ENCODE data around the gene CFAP20.

The CFAP20 gene

DNA sequence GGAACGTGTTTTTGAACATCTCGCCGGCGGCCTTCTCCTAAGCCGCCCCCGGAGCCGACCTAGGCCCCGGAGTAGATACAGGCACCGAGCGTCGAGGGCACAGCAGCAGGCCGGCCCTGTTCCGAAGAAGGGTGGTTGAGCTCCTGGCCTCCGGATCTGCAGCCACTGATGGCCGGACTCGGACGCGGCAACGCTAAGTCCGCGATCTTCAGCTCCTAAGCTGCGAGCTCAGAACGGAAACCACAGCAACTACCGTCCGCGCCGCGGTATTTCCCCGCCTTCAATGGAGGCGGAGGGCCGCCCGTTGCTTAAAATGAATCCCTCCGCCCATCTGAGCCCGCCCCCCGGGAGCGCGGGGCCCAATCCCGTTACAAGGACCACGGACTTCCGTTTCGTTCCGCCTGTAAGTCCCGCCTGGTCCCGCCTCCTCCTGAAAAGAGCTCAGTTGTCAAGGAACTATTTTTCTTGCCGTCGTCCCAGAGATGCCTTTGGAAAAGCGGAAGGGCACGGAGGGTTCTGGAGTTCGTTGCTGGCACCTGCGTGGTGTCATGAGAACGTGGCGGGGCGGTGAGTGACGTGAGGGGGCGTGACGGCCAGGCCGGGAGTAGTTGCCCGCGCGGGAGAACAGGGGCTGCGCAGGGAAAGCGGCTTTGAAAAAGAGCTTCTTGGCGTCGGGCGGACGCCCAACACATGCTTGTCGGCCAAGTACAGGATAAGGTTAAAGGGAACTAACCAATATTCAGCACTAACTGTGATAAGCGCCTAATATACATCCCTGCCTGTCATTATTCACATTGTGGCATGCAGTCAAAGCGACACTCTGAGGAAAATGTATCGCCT lies at the start of gene CFAP20:
Gene CFAP20, minus strand, starts transcription at position 285 of the 840 bp plus-strand sequence. Its CDS starts 266 bp downstream, at position 19.
- DNase-seq: peak; percentile 98

DNA sequence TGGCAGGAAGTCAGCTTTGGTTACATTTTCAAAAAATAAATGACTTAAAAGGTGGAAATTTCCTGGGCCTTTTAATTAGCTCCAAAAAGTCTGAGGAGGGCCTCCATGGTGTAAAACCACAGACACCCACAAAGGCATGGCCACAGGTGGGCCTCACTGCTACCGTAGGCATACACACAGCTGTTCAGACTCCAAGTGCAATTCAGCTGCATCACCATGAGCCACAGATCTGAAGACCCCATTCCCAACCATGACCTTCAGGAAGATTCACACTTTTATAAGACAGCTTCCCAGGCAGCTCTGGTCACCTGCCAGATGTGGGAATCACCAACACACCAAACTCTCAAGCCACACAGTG lies 48.2 kb upstream of the CFAP20 start:
- no peak for DNase-seq

DNA sequence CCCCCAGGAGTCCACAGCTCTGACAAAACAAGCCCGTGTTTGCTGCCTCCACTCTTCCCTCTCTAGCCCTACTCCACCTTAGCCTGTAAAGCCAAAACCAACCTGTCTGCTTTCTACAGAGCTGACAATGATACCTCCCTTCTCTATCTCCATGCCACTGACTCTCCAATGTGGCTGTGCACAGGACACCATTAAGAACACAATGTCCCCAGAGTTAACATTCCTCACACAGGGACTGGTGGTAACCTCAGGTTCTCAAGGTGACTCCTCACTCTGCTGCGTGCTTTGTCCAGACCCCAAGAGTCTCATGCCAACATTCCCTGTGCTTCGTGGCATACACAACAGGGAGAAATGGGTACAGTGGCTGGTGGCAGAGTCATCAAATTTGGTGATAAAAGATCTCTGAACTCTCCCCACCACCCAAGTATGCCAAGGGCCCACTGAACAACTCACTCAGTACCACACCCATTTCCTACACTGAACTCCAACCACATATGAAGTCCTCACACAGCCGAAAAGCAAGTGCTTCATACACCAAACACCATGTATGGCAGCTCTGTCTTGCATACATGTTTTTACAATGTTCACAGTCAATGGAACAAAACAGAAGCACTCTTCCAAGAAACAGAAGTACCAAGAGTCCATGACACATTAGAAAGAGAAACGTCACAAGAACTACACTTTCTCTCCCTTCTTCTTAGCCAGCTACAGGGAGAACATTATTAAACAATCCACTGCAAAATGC lies 47.6 kb upstream of the CFAP20 start:
- DNase-seq: no peak

DNA sequence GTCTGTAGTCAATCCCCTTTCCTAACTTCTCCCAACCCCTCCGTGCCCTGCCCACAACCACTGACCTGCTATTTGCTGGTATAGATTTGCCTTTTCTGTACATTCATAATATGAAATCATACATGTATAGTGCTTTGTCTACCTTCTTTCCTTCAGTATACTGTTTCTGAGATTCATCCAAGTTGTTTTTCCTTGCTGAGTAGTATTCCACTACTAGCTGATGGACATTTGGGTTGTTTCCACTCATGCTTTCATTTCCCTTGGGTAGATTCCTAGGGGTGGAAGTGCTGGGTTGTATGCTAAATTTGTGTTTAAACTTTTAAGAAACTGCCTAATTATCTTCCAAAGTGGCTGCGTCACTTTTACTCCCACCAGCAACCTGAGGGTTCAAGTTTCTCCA lies 41.0 kb upstream of the CFAP20 start:
- no peak for DNase-seq

DNA sequence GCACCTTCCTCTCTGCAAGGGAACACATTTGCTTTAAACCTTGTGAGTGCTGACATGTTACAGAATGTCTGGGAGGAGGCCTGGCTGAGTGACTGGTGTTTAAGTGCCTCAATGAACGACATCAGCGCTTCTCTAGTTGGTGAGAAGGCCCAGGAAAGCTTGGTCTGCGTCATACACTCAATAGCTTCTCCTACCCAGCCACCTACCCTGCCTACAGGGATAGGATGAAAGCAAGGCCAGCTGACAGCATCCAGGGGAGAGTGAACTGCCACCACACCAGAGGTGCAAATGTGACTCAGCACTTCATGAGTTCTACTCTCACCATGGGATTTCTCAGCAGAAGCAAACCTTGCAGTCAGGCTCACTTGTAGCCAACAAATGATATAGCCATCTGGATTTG lies 31.7 kb upstream of the CFAP20 start:
- no peak for DNase-seq

DNA sequence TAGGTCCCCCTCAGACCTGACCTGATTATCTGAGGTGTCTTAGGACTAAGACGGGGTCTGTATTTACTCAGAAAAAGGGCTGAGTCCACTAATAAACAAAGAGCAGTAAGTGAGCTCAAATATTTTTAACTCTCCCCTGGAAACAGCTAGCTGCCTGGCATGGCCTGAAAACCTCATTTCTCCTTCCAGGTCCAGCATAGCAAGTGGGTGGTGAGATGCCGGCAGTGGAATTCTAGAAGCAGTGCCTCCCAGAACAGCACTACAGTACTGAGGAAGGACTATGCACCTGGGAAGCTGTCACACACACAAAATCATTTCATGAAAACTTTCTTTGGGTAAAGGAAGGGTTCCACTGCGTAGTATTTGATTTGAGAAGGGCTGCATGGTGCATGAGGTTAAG lies 29.5 kb upstream of the CFAP20 start:
- no peak for DNase-seq

DNA sequence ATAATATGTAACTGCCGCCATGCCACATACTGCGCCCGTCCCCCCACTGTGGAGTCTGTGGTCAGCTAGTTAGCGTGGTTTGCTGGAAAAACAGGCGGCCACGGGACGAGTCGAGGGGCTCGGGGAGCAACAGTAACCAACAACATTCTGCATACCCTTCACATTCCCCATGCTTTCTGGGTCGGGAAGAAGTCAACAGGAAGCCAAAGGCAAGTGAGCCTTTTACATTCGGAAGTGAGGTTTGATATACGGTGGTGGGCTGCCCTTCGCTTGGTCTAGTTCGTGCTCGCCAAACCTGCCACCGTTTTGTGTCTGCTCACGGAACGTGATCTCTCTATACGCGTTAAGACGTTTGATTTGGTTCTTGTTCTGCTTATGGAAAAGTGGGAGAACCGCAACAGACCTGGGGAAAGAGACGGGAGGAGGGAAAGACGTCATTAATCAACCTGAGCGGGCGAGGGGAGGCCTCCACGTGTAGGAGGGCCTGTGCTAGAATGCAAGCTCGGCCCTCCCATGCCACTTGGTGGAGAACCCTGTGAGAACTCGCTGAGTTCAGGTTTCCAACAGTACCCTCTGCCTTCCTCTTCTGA lies 28.9 kb upstream of the CFAP20 start:
- no peak for DNase-seq

DNA sequence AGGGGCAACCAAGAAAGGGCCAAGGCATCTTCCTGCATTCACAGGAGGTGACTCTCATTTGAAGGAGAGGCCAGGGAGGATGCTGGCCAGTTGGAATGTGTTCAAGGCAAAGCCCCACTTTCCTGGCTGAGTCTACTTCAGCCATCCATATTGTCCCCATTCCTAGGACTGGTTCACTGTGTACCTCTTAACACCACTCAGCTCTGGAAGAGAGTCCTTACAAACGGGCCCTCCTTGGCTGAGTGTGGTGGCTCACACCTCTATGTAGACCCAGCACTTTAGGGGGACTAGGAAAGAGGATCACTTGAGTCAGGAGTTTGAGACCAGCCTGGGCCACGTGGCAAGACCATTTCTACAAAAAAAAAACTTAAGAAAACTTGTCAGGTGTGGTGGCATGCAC lies 28.1 kb upstream of the CFAP20 start:
- DNase-seq: no peak

DNA sequence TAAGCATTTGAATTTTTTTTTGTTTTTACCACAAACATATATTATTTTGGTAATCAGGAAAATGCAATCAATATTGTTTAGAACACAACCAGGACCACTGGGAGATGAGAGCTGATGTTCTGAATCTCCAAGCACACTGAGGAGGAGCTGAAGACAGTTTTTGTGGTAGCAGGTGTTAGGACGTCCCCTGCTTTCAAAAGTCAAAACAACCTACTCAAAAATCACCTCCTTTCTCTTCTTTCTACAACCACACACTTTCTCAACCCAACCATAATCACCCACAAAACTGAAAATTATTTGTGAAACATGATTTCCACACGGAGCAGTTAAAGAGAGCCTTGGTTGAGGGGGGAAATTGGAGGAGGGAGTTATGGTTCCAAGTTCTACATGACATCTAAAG lies 26.7 kb upstream of the CFAP20 start:
- DNase-seq: no peak

DNA sequence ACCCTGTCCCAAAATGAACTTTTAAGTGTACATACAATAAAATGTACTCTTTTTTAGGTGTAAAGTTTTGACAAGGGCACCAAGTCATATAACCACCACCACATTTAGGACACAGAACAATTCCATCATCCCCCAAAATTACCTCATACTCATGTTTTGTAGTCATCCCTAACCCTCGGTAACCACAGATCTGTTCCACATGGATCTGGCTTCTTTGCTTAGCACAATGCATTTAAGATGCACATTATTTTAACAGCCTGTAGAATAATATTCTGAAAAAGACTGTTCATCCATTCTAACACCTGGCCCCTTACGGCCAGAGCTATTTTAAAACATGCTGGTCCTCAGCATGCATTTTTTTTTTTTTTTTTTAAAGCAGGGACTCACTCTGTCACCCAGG lies 25.2 kb upstream of the CFAP20 start:
- DNase-seq: no peak

DNA sequence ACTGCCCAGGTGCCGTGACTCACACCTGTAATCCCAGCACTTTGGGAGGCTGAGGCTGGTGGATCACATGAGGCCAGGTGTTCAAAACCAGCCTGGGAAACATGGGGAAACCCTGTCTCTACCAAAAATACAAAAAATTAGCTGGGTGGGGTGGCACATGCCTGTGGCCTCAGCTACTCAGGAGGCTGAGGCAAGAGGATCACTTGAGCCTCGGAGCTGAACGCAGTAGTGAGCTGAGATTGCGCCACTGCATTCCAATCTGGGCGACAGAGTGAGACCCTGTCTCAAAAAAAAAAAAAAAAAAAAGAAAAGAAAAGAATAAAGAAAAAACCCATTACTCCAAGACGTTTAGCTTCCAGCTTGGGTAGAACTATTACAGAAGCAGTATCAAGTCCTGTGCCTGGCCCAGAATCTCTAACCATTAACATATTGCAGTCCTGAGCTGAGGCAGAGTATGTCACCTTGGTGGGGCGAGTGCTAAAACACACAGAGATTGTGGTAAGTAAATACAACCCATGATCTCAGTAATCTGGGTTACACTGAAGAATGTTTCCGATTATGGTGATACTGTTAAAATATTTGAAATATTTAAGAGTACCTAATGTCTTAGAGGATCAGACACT lies 23.2 kb upstream of the CFAP20 start:
- no peak for DNase-seq

DNA sequence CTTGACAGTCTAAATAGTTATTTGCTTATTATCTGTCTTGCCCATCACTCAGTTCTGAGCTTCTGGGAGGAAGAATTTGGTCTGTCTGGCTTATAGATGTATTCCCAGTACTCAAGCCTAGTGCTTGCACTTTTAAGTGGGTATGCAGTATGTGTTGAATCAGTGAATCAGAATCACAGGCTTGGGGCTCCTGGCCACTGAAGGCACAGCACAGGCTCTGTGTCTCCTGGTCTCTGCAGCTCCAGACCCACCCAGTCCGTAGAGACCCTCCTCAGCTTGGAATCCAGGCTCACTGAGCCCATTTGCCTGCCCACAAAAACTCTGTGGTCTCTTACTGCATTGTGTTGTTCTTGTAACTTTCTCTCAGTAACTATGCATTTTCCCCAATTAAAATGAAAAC lies 19.3 kb upstream of the CFAP20 start:
- no peak for DNase-seq

DNA sequence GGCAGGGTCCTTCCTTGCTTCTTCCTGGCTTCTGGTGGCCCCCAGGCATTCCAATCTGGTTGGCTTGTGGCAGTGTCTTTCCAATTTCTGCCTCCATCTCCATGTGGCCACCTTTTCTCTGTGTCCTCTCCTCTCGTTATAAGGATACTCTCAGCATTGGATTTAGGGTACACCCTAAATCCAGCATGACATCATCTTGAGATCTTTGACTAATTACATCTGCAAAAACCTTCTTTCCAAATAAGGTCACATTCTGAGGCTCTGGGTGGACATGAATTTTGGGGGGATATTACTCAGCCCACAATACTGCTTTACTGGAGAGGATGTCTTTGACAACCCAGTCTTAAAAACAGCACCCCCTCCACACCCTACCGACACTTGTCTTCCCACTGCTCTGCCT lies 18.9 kb upstream of the CFAP20 start:
- DNase-seq: no peak

DNA sequence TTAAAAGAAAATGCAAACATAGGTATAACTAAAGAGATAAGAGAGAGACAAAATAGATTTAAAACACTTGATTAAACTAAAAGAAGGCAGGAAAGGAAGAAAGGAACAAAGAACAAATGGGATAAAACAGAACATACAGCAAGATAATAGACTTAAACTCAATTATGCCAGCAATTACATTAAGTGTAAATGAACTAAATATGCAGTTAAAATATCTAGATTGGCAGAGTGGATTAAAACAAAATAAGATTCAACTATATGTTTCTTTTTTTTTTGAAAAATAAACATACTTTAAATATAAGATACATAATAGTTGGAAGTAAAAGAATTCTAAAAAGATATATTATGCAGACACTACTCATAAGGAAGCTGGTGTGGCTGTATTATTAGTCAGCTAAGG lies 9.7 kb upstream of the CFAP20 start:
- no peak for DNase-seq

DNA sequence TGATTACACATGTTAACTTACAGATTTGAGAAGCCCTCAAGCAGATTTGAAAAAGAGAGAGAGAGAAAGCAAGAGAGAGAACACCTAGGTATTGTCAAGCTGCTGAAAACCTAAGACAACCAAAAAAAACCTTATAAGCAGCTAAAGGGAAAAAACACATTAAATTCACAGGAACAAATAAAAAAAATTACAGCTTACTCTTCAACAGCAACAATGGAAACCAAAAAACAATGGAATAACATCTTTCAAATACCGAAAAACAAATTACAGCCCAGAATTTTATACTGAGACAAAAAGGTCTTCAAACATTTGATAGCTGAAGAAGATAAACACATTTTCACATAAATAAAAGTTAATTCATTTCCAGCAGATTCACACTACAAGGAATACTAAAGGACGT lies 8.4 kb upstream of the CFAP20 start:
- no peak for DNase-seq

DNA sequence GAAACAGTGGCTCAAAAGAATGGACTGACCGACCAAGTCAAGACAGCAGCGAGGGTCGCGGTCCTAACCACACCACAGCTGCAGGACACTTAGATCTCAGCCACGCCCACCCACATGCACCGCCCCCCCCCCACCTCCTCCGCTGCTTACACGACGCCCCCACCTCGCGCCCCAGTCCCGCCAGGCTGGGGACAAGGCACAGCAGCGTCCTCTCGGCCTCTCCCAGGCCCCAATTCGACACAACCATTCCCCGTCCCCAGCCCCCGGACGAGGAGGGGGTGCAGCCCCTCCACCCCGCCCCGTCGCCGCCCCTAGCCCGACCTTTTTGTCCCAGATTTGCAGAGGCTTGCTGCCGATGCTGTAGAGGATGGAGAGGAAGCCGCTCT lies 477 bp downstream of the CFAP20 start:
- DNase-seq: no peak

DNA sequence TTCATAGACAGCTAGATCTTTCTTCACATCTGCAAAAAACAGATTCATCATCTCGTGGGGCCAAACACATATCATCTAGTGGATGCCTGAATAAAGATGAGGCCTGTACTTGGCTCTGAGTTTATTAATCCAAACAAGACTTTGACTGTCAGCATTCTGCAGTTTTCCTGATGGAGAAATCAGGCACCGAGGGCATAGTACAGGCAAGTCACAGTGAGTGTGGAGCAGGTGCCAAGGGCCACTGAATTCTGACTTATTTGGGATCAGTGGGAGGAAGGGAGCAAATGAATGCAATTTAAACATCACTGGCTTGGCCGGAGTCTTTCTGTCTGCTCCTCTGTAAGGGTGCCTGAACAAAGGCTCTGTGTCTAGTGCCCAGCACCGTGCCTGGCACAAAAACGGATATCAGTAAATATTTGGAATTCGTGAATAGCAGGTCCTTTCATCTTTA lies 975 bp downstream of the CFAP20 start:
- no peak for DNase-seq

DNA sequence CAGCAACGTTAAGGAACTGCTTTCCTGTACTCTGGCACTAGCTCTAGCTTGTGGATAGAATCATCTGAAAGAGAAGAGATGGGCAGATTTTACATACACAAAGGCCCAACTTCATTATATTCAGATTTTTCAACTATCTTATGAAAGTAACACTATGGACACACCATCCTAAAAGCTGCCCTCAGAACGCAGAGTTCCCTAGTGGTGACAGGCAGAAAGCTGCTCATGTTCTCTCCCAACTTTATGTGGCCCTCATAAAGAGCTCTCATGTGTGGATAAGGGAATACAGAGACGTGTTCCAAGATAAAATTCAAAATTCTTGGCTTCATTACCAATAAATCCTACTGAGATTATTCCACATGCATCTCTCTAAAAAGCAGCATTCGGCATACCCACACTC lies 1.5 kb downstream of the CFAP20 start:
- no peak for DNase-seq

DNA sequence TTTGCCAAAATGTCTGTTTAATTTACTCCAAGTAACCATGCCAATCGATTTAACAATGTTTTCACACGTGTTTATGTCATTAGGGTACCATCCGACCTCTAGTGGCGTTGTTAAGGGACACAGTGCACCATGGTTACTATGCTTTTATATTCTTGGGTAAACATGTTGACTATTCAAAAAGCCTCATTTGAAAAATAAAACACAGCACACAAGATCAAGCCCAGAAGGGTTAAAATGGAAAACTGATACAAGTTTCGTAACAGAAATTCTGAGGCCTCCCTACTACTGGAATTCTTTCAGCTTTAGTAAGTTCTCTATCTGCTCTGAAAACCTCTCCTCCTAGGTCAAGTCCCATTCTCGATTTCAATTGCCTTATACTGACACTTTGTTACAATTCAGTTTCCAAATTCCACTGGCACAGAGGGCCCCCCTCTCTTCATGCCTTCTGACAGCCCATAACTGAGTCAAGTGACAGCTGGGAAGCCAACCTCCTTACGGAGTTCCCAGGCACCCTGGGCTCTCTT lies 2.1 kb downstream of the CFAP20 start:
- DNase-seq: peak; percentile 28

DNA sequence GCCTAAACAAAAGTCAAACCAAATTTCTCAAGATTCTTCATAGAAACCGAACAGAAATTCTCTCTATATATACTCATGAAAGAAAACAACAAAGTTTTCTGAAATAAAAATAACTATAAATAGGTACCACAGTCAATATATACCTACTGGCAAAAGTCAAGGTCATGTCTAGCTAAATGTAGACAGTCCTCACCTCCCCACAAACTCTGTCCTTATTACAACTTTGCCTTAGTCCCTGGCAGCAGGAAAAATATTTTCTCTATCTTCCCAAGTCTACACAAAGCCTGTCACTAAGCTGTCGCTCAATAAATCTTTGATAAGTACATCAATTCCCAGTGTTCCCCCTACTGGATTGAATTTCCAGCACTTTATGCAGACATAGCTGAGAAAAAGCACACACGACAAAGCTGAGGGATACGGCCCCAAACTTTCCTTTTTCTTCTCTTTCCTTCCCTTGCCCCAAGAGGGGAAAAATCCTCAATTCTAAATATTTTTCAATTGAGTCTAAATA lies 2.7 kb downstream of the CFAP20 start:
- no peak for DNase-seq

DNA sequence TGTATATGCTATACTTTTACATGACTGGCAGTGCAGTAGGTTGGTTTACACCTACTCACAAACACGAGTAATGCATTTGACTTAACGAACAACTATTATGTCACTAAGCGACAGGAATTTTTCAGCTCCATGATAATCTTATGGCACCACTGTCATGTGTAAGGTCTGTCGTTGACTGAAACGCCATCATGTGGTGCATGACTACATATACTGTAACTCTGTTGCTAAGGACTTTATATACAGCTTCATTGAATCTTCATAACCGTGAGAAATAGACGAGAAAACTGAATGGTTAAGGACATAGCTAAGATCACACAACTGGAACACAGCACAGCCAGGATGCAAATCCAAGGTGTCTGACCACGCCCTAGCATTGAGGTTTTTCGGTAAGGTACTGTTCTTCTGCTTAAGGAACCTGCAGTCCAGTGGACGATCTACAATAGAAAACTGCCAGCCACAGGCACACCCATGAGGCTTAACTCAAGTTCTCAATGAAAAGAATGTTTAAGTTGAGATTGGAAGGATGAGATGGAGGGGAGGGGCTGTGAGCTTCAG lies 3.3 kb downstream of the CFAP20 start:
- DNase-seq: no peak

DNA sequence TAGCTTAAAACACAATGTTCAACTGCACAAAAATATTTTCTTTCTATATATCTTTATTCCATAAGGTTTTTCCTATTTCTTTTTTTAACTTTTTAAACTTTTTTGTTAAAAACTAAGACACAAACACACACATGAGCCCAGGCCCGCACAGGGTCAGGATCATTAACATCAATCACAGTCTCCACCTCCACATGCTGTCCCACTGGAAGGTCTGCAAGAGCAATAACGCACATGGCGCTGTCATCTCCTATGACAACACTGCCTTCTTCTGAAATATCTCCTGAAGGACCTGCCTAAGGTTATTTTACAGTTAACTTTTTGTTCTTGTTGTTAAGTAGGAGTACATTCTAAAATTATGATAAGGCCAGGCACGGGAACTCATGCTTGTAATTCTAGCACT lies 4.1 kb downstream of the CFAP20 start:
- no peak for DNase-seq

DNA sequence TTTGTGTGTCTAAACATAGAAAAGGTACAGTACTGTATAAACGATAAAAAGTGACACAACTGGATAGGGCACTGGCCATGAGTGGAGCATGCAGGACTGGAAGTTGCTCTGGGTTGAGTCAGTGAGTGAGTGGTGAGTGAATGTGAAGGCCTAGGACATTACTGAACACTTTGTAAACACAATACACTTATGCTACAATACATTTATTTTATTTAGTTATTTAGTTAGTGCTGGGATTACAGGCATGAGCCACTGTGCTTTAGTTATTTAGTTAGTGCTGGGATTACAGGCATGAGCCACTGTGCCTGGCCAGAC lies 4.6 kb downstream of the CFAP20 start:
- DNase-seq: no peak

Measured in activated naive CD4-positive, alpha-beta T cell treated with Interleukin-2 at 50 U/mL for 16 hours (primary cell).